ENCODE measurements around the gene MOGAT3. TPM values are rescaled to one million over a fixed set of nuclear protein-coding genes. Genes with fewer than 3 reads are reported as not detected.
A peak's percentile ranks its signal among the peaks of the same experiment; 100 is the strongest.

Gene MOGAT3
- polyA plus RNA-seq, 1 donor (not counting 4 experiments of a cell fraction or from before 2014, with no cell fraction given): not detected

GRCh38 chr7:101172005-101172853 is 28.6 kb downstream of the MOGAT3 start:
- H2AFZ ChIP-seq (ENCODE audit: control insufficient read depth, low read length): no peak overlapping the region
- peak overlapping the region; percentile 58 for H3K4me2 ChIP-seq (ENCODE audit: control insufficient read depth, extremely low read depth, insufficient read depth, low read depth, low read length)
- no peak overlapping the region for H3K9ac ChIP-seq (ENCODE audit: control insufficient read depth, extremely low read depth, insufficient read depth, low read length)
- TF ChIP-seq EZH2 (IDR thresholded peaks at IDR 0.05; ENCODE audit: low read length) (peak; percentile 91), CTCF (optimal IDR thresholded peaks at IDR 0.05 in 1 of 3, IDR thresholded peaks at IDR 0.05 in 1 of 3, conservative IDR thresholded peaks at IDR 0.05 in 1 of 3; ENCODE audit: extremely low read depth in 1 of 3, insufficient read depth in 2 of 3, low read length in 3 of 3) (no peak)
- dilution Hi-C loops (cut with MboI; ENCODE audit: extremely low pct_ligation_motif_present, low sequenced_read_pairs): no loop called here
- no peaks in the 10 kb centered on the region for H3K9me3 ChIP-seq (ENCODE audit: control insufficient read depth, low read depth, low read length)
- H3K9me1 ChIP-seq (ENCODE audit: control insufficient read depth, extremely low read depth, insufficient read depth, low read length): no peaks in the 10 kb centered on the region
- FAIRE-seq (no peak), DNase-seq (ENCODE audit: low read depth, low spot score) (no peak)
- H4K20me1 ChIP-seq (ENCODE audit: control insufficient read depth, extremely low read depth, insufficient read depth, low read length): peaks cover 3% of the 10 kb centered on the region
- no peaks in the 10 kb centered on the region for H3K79me2 ChIP-seq (ENCODE audit: control insufficient read depth, insufficient read depth, low read length)
- H3K36me3 ChIP-seq (ENCODE audit: control insufficient read depth in 2 of 2, extremely low read depth in 1 of 2, insufficient read depth in 2 of 2, low read length in 2 of 2): no peaks in the 10 kb centered on the region
- peaks cover 89% of the 10 kb centered on the region for H3K27me3 ChIP-seq (ENCODE audit: control insufficient read depth, extremely low read depth, insufficient read depth, low read length)
- H3K4me1 ChIP-seq (ENCODE audit: control insufficient read depth, extremely low read depth, insufficient read depth, low read length): peaks cover 29% of the 10 kb centered on the region
- H3K27ac ChIP-seq (ENCODE audit: control insufficient read depth, insufficient read depth, low read length): no peak overlapping the region
- no peak overlapping the region for H3K4me3 ChIP-seq (ENCODE audit: control insufficient read depth in 2 of 3, extremely low read depth in 1 of 3, insufficient read depth in 2 of 3, low read depth in 1 of 3, low read length in 3 of 3)

GRCh38 chr7:101171442-101171837 is 29.4 kb downstream of the MOGAT3 start:
- no peak for TF ChIP-seq EZH2 (IDR thresholded peaks at IDR 0.05; ENCODE audit: low read length)
- peak in 2 of 3 experiments; percentile 8 to 28 for TF ChIP-seq CTCF (optimal IDR thresholded peaks at IDR 0.05 in 1 of 3, IDR thresholded peaks at IDR 0.05 in 1 of 3, conservative IDR thresholded peaks at IDR 0.05 in 1 of 3; ENCODE audit: extremely low read depth in 1 of 3, insufficient read depth in 2 of 3, low read length in 3 of 3)
- Histone ChIP-seq H3K36me3 (ENCODE audit: control insufficient read depth in 2 of 2, extremely low read depth in 1 of 2, insufficient read depth in 2 of 2, low read length in 2 of 2) (no peaks in the 10 kb centered on the region), H3K4me3 (ENCODE audit: control insufficient read depth in 2 of 3, extremely low read depth in 1 of 3, insufficient read depth in 2 of 3, low read depth in 1 of 3, low read length in 3 of 3) (no peak overlapping the region), H3K4me1 (ENCODE audit: control insufficient read depth, extremely low read depth, insufficient read depth, low read length) (peaks cover 33% of the 10 kb centered on the region), H3K9me3 (ENCODE audit: control insufficient read depth, low read depth, low read length) (no peaks in the 10 kb centered on the region), H3K4me2 (ENCODE audit: control insufficient read depth, extremely low read depth, insufficient read depth, low read depth, low read length) (no peak overlapping the region), H3K27me3 (ENCODE audit: control insufficient read depth, extremely low read depth, insufficient read depth, low read length) (peaks cover 96% of the 10 kb centered on the region), H3K9me1 (ENCODE audit: control insufficient read depth, extremely low read depth, insufficient read depth, low read length) (no peaks in the 10 kb centered on the region), H3K9ac (ENCODE audit: control insufficient read depth, extremely low read depth, insufficient read depth, low read length) (no peak overlapping the region), H3K27ac (ENCODE audit: control insufficient read depth, insufficient read depth, low read length) (no peak overlapping the region), H2AFZ (ENCODE audit: control insufficient read depth, low read length) (no peak overlapping the region), H3K79me2 (ENCODE audit: control insufficient read depth, insufficient read depth, low read length) (no peaks in the 10 kb centered on the region), H4K20me1 (ENCODE audit: control insufficient read depth, extremely low read depth, insufficient read depth, low read length) (peaks cover 3% of the 10 kb centered on the region)
- no peak for FAIRE-seq
- DNase-seq (ENCODE audit: low read depth, low spot score): no peak
- dilution Hi-C loops (cut with MboI; ENCODE audit: extremely low pct_ligation_motif_present, low sequenced_read_pairs): no loop called here

Data from keratinocyte (primary cell).